ENCODE measurements around the gene PLCB1.
"Not testable (repeated sequence)": the region's sequence is repeated elsewhere in the genome, so short reads cannot be mapped to it uniquely, and the experiment has no call there.

The PLCB1 gene

GRCh38 chr20:8156235-8157079 is 24.4 kb downstream of the PLCB1 start:
- no peak for FAIRE-seq

- not testable (repeated sequence) for FAIRE-seq
These were observed 27.2 kb downstream of the PLCB1 start for GRCh38 chr20:8159217-8159616.

GRCh38 chr20:8161264-8162071 is 29.4 kb downstream of the PLCB1 start:
- FAIRE-seq = no peak

- no peak for FAIRE-seq
These were observed 30.5 kb downstream of the PLCB1 start for GRCh38 chr20:8162610-8163009.

- FAIRE-seq = no peak
These were observed 31.5 kb downstream of the PLCB1 start for GRCh38 chr20:8163543-8163942.

- no peak for FAIRE-seq
These were observed 34.7 kb downstream of the PLCB1 start for GRCh38 chr20:8166730-8167129.

- FAIRE-seq = no peak
These were observed 36.8 kb downstream of the PLCB1 start for GRCh38 chr20:8168785-8169288.

- FAIRE-seq = peak; percentile 18
These were observed 38.9 kb downstream of the PLCB1 start for GRCh38 chr20:8170921-8171320.

GRCh38 chr20:8172191-8172590 is 40.1 kb downstream of the PLCB1 start:
- no peak for FAIRE-seq

- no peak for FAIRE-seq
These were observed 43.9 kb downstream of the PLCB1 start for GRCh38 chr20:8175741-8176675.

GRCh38 chr20:8183526-8183925 is 51.5 kb downstream of the PLCB1 start:
- no peak for FAIRE-seq

- FAIRE-seq = no peak
These were observed 55.7 kb downstream of the PLCB1 start for GRCh38 chr20:8187740-8188139.

GRCh38 chr20:8190043-8190880 is 58.2 kb downstream of the PLCB1 start:
- FAIRE-seq = no peak

GRCh38 chr20:8194721-8195120 is 62.7 kb downstream of the PLCB1 start:
- no peak for FAIRE-seq

GRCh38 chr20:8196096-8196495 is 64.0 kb downstream of the PLCB1 start:
- no peak for FAIRE-seq

GRCh38 chr20:8200220-8200619 is 68.2 kb downstream of the PLCB1 start:
- FAIRE-seq = no peak

- no peak for FAIRE-seq
These were observed 71.3 kb downstream of the PLCB1 start for GRCh38 chr20:8203366-8203765.

GRCh38 chr20:8205996-8206395 is 73.9 kb downstream of the PLCB1 start:
- FAIRE-seq = no peak

GRCh38 chr20:8208226-8208625 is 76.2 kb downstream of the PLCB1 start:
- no peak for FAIRE-seq

- FAIRE-seq = no peak
These were observed 77.0 kb downstream of the PLCB1 start for GRCh38 chr20:8209061-8209460.

- no peak for FAIRE-seq
These were observed 78.7 kb downstream of the PLCB1 start for GRCh38 chr20:8210749-8211148.

- no peak for FAIRE-seq
These were observed 80.2 kb downstream of the PLCB1 start for GRCh38 chr20:8212286-8212685.
